GM23338 (cell line): Measurements from ENCODE around the gene MPZL1.
A peak's percentile ranks its signal among the peaks of the same experiment; 100 is the strongest.

Source experiments
- CREB1 ChIP-seq: fragments of 250-450 bp; sonication (Bioruptor Pico); IDR thresholded peaks from 2 replicates; pipeline ENCODE4 v1.5.0; 2020; ENCODE audit warnings: low read depth, mild to moderate bottlenecking, moderate library complexity
- EZH2 ChIP-seq: fragments of 200-600 bp; sonication (generic); IDR thresholded peaks from one replicate; pipeline ENCODE4 v1.8.0; 2017; ENCODE audit warnings: antibody characterized with exemption, mild to moderate bottlenecking, low read depth; ENCODE audit not compliant: unreplicated experiment
- POLR2AphosphoS5 ChIP-seq: IDR thresholded peaks from 2 replicates; pipeline ENCODE4 v1.6.1; 2016; ENCODE audit warnings: antibody characterized with exemption, low read depth
- TF ChIP-seq, protein P1 (sequence below), 2 experiments: fragments of 200-600 bp in 1 of 2; sonication (generic) in 1 of 2; conservative IDR thresholded peaks; 2 replicates each; pipeline versions ENCODE4 v1.5.1 to v1.6.1; 2016 to 2017; ENCODE audit warnings: antibody characterized with exemption in 2 of 2, low read depth in 2 of 2, mild to moderate bottlenecking in 2 of 2, moderate library complexity in 1 of 2
- TF ChIP-seq, protein P2 (sequence below): IDR thresholded peaks from 2 replicates; pipeline ENCODE4 v1.6.1; 2016; ENCODE audit warnings: antibody characterized with exemption
- TF ChIP-seq, protein P3 (sequence below): IDR thresholded peaks from one replicate; pipeline ENCODE4 v1.6.1; 2018; ENCODE audit warnings: antibody characterized with exemption; ENCODE audit not compliant: unreplicated experiment

DNA sequence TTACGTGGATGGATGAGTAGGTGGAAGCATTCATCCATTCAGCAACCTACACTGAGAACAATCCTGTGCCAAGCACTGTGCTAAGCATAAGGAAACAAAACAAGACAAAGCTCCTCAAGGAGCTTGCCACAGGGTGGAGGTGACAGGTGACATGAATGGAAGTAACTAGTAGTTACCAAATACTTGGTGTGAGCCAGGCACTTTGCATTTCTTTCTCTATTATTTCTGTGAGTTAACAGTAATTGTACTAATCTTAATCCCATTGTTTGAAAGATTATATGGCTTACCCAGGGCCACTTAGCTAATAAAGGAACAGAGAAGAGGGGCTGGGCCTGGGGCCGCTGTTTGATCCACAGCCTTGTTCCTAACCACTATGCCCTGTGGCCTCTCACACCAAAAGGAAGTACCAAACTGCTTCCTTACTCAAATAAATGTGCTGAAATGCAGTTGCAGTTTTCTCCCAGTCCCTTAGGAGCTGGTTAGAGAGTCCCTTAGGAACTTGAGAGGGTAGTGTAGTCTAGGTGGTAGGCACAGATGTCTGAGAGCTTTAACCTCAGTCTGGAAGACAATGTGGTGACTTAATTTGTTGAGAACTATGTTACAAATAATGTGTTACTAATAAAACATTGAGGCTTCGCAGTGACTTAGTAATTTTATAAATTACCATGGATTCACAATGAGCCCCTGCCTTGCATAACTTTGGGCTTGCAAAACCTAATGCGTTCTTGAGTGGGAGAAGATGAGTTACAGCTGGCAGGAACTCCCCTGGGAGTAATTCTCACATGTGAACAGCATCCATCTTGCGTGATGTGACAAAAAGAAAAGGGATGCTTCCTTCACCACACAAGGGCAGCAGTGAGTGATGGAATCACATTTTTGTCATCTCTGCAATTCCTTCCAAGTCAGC, 69.8 kb downstream of the MPZL1 start:
- TF ChIP-seq, protein P1, sequence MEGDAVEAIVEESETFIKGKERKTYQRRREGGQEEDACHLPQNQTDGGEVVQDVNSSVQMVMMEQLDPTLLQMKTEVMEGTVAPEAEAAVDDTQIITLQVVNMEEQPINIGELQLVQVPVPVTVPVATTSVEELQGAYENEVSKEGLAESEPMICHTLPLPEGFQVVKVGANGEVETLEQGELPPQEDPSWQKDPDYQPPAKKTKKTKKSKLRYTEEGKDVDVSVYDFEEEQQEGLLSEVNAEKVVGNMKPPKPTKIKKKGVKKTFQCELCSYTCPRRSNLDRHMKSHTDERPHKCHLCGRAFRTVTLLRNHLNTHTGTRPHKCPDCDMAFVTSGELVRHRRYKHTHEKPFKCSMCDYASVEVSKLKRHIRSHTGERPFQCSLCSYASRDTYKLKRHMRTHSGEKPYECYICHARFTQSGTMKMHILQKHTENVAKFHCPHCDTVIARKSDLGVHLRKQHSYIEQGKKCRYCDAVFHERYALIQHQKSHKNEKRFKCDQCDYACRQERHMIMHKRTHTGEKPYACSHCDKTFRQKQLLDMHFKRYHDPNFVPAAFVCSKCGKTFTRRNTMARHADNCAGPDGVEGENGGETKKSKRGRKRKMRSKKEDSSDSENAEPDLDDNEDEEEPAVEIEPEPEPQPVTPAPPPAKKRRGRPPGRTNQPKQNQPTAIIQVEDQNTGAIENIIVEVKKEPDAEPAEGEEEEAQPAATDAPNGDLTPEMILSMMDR (conservative IDR thresholded peaks at IDR 0.05; ENCODE audit: low read depth in 2 of 2) = peak in 1 of 2 experiments; percentile 23; a peak in 2 of 4 replicates
- TF ChIP-seq EZH2 = no peak
- TF ChIP-seq, protein P2, sequence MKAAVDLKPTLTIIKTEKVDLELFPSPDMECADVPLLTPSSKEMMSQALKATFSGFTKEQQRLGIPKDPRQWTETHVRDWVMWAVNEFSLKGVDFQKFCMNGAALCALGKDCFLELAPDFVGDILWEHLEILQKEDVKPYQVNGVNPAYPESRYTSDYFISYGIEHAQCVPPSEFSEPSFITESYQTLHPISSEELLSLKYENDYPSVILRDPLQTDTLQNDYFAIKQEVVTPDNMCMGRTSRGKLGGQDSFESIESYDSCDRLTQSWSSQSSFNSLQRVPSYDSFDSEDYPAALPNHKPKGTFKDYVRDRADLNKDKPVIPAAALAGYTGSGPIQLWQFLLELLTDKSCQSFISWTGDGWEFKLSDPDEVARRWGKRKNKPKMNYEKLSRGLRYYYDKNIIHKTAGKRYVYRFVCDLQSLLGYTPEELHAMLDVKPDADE = no peak
- TF ChIP-seq POLR2AphosphoS5 = no peak
- TF ChIP-seq, protein P3, sequence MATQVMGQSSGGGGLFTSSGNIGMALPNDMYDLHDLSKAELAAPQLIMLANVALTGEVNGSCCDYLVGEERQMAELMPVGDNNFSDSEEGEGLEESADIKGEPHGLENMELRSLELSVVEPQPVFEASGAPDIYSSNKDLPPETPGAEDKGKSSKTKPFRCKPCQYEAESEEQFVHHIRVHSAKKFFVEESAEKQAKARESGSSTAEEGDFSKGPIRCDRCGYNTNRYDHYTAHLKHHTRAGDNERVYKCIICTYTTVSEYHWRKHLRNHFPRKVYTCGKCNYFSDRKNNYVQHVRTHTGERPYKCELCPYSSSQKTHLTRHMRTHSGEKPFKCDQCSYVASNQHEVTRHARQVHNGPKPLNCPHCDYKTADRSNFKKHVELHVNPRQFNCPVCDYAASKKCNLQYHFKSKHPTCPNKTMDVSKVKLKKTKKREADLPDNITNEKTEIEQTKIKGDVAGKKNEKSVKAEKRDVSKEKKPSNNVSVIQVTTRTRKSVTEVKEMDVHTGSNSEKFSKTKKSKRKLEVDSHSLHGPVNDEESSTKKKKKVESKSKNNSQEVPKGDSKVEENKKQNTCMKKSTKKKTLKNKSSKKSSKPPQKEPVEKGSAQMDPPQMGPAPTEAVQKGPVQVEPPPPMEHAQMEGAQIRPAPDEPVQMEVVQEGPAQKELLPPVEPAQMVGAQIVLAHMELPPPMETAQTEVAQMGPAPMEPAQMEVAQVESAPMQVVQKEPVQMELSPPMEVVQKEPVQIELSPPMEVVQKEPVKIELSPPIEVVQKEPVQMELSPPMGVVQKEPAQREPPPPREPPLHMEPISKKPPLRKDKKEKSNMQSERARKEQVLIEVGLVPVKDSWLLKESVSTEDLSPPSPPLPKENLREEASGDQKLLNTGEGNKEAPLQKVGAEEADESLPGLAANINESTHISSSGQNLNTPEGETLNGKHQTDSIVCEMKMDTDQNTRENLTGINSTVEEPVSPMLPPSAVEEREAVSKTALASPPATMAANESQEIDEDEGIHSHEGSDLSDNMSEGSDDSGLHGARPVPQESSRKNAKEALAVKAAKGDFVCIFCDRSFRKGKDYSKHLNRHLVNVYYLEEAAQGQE = no peak
- TF ChIP-seq CREB1 (CRISPR knock-in tag) = no peak
